ENCODE results near the gene SLC6A13.

DNA sequence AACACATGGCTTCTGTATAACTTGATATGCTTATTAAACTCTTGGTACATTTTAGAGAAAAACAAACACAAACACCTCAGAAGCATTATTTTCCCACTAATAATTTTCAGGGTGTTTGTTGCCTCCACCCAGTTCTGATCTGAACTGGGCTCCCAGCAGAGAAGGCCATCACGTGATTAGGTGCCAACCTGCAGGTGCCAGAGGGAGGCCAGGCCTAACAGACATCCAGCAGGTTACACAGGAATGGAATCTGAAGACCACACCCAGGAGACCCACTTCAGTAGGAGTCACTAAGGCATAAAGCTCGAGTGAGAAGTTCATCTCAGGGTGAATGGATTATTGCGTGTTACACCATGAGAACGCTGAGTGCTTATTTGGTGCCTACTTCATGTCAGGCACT lies 57.6 kb downstream of the SLC6A13 start:
- TF ChIP-seq POLR2A (IDR thresholded peaks at IDR 0.05; ENCODE audit: low read depth, low read length) = no peak
- no peak for TF ChIP-seq TAF1 (IDR thresholded peaks at IDR 0.05; ENCODE audit: borderline replicate concordance, low read depth, low read length)

All from GM12892 (cell line).